ENCODE results near the gene EMX1. TPM values are rescaled to one million over a fixed set of nuclear protein-coding genes. Genes with fewer than 3 reads are reported as not detected.
A peak's percentile ranks its signal among the peaks of the same experiment; 100 is the strongest.

Gene EMX1
- total and polyA plus RNA-seq, 3 donors from 2014 or later: 4.5 to 13.2 (median 11.3) TPM

DNA sequence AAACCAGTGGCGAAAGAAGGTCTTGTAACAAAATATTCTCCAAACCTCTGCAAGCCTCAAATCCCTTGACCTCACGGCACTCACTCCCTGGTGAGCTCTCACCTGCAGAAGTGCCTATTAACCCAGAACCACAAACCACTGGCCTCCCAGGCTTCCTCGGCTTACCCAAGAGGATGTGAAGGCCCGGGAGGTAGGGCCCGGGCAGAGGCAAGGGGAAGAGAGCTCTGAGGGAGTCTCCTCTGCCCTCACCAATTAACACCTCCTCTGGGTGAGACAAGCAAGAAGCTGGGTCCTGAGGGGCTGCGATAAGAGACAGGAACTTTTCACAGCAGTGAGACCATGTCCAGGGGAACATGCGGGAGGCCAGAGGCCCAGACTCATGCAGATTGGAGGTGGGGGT, 53.7 kb downstream of the EMX1 start:
- TF ChIP-seq, protein P1, sequence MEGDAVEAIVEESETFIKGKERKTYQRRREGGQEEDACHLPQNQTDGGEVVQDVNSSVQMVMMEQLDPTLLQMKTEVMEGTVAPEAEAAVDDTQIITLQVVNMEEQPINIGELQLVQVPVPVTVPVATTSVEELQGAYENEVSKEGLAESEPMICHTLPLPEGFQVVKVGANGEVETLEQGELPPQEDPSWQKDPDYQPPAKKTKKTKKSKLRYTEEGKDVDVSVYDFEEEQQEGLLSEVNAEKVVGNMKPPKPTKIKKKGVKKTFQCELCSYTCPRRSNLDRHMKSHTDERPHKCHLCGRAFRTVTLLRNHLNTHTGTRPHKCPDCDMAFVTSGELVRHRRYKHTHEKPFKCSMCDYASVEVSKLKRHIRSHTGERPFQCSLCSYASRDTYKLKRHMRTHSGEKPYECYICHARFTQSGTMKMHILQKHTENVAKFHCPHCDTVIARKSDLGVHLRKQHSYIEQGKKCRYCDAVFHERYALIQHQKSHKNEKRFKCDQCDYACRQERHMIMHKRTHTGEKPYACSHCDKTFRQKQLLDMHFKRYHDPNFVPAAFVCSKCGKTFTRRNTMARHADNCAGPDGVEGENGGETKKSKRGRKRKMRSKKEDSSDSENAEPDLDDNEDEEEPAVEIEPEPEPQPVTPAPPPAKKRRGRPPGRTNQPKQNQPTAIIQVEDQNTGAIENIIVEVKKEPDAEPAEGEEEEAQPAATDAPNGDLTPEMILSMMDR (IDR thresholded peaks at IDR 0.05): no peak
- no peak for TF ChIP-seq POLR2A (IDR thresholded peaks at IDR 0.05)
- no peaks in the 10 kb centered on the region for H3K9me3 ChIP-seq
- no peaks in the 10 kb centered on the region for H3K36me3 ChIP-seq (ENCODE audit: low read depth, missing control alignments)
- no peaks in the 10 kb centered on the region for H3K27me3 ChIP-seq
- H3K4me3 ChIP-seq: no peak overlapping the region
- no peak overlapping the region for H3K27ac ChIP-seq
- H3K4me1 ChIP-seq: no peaks in the 10 kb centered on the region
- DNase-seq: no peak
- WGBS, 2 donors: 90 to 93% methylated on average over 7 of the region's 7 CpGs
- intact Hi-C loops (cut with DNase I; ENCODE audit: low total_unique reads): no loop called here

DNA sequence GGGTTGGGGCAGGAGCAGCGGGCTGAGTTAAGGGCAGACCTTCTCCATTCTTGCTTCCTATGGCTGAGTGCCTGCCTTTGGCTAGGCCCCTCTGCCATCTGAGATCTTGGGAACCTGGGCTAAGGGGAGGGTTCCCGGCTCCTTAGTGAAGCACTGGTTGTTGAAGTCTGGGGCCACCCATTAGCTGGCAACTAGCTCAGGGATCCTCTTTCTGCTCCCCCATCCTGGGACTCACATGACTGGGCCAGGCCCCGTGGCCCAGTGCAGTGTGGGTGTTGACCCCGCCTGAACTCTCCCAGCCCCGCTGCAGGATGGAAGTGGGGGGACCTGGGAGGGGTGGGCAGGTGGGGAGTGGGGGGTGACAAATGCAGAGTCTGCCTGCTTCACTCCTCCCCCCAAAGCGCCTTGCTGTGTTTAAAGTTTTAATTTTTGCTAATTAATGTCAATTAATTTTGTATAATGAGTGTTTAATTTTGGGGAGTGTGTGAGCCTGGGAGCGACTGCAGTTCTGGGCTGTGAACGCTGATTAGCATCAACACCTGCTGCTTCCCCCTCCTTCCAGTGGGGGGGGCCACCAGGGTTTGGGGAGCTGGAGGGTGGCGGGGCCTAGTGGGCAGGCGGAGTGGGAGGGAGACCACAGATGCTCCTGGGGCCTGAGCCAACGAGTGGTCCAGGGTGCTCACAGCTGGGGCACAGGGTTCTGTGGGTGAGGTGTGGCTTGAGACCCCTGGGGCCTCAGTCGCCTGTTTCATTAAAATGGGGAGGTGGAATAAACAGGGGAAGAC, 55.2 kb downstream of the EMX1 start:
- Histone ChIP-seq H3K27ac (no peak overlapping the region), H3K4me3 (no peak overlapping the region), H3K4me1 (no peaks in the 10 kb centered on the region), H3K36me3 (ENCODE audit: low read depth, missing control alignments) (no peaks in the 10 kb centered on the region), H3K9me3 (no peaks in the 10 kb centered on the region), H3K27me3 (no peaks in the 10 kb centered on the region)
- no peak for DNase-seq
- intact Hi-C loops (cut with DNase I; ENCODE audit: low total_unique reads): no loop called here
- no peak for TF ChIP-seq POLR2A (IDR thresholded peaks at IDR 0.05)
- TF ChIP-seq, protein P1 (IDR thresholded peaks at IDR 0.05): no peak
- 87 to 96% methylated on average over 10 to 12 of the region's 12 CpGs for WGBS, 2 donors

DNA sequence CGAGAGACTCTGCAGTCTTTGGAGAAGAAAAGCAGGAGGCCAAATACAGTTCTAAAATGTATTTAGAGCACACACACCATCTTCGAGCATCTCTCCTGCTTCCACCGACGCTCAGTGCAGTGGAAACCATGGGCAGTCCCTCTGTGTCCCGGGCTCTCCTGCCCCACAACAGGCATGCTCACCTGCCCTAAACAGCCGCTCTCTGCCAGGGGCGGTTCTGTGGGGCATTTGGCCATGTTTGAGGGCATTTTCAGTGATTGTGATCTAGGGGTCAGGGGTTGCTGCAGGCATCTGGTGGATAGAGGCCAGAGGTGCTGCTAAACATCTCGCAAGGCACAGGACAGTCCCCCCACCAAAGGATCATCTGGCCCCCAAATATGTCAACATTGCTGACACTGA, 55.8 kb downstream of the EMX1 start:
- Histone ChIP-seq H3K27me3 (no peaks in the 10 kb centered on the region), H3K4me1 (no peaks in the 10 kb centered on the region), H3K36me3 (ENCODE audit: low read depth, missing control alignments) (no peaks in the 10 kb centered on the region), H3K27ac (no peak overlapping the region), H3K4me3 (no peak overlapping the region), H3K9me3 (no peaks in the 10 kb centered on the region)
- TF ChIP-seq, protein P1 (IDR thresholded peaks at IDR 0.05): no peak
- no peak for TF ChIP-seq POLR2A (IDR thresholded peaks at IDR 0.05)
- no peak for DNase-seq
- intact Hi-C loops (cut with DNase I; ENCODE audit: low total_unique reads): no loop called here
- WGBS, 2 donors: 92 to 94% methylated on average over 7 to 8 of the region's 8 CpGs

DNA sequence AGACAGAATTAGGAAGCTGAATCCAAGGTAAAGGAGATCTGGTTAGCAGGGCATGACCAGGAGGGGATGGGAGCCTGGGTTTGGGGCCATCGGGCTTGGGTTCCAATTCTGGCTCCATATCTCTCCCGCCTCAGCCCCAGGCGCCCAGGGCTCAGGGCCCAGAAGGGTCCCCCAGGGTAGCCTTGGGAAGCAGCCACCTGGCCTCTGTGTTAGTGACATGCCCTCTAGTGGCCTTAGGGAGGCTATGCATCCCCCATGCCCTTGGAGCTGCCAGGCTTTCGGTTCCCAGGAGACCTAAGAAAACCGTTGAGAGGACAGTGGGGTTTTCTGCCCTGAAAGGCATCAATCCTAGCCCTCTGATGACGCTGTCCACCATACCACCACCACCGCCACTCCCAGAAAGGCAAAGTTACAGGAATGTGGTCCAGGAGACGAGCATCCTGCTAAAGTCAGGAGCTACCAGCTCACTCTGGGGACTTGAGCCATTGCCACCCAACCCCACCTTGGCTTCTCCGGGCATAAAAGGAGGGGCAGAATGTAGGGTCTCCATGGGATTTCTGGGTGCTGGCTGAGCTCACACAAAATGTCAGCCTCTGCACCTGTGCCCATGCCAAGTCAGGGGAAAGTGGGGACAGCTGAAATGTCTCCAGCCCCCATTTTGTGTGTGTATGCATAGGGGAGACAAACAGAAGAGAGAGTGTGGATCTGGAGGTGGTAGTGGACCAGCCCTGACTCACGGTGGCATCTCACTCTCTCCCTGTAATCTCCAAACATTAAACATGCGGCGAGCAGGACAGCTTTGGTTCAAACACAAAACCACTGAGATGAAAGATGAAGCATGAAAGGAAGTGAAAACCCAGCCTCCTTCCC, 56.5 kb downstream of the EMX1 start:
- Histone ChIP-seq H3K36me3 (ENCODE audit: low read depth, missing control alignments) (no peaks in the 10 kb centered on the region), H3K27me3 (no peaks in the 10 kb centered on the region), H3K9me3 (no peaks in the 10 kb centered on the region), H3K27ac (no peak overlapping the region), H3K4me3 (no peak overlapping the region), H3K4me1 (no peaks in the 10 kb centered on the region)
- TF ChIP-seq, protein P1 (IDR thresholded peaks at IDR 0.05): peak in 2 of 3 experiments; percentile 32 to 60
- no peak for TF ChIP-seq POLR2A (IDR thresholded peaks at IDR 0.05)
- WGBS, 2 donors: 69 to 75% methylated on average over 5 to 12 of the region's 12 CpGs
- peak; percentile 64 for DNase-seq
- intact Hi-C loops (cut with DNase I; ENCODE audit: low total_unique reads): no loop called here

All from testis (tissue), 3 donors.